Fibroblast of the aortic adventitia (primary cell): ENCODE data around the gene PPFIA4. TPM values are rescaled to one million over a fixed set of nuclear protein-coding genes. Genes with fewer than 3 reads are reported as not detected.

Source experiments
- DNase-seq: peaks from one replicate; pipeline ENCODE4 v3.0.0-alpha.2; 2010; ENCODE audit warnings: low read depth
- H3K4me3 ChIP-seq: 2 replicates; pipeline ENCODE4 v1.5.1; 2011; ENCODE audit warnings: low read depth, mild to moderate bottlenecking, control low read depth, low read length, moderate library complexity
- total RNA-seq: library from RNA; depleted of rRNA; stranded (reverse); fragments of >200 nt; gene quantifications from 2 replicates; pipeline ENCODE4 v1.2.3, GENCODE V29; 2012; ENCODE audit warnings: low replicate concordance
- TF ChIP-seq, protein P1 (sequence below): IDR thresholded peaks from 2 replicates; pipeline ENCODE4 v1.5.1; 2011; ENCODE audit warnings: mild to moderate bottlenecking, low read length, control low read depth, inconsistent platforms; ENCODE audit not compliant: insufficient read depth

Gene PPFIA4
- total RNA-seq, 1 donor = 1.3 TPM

DNA sequence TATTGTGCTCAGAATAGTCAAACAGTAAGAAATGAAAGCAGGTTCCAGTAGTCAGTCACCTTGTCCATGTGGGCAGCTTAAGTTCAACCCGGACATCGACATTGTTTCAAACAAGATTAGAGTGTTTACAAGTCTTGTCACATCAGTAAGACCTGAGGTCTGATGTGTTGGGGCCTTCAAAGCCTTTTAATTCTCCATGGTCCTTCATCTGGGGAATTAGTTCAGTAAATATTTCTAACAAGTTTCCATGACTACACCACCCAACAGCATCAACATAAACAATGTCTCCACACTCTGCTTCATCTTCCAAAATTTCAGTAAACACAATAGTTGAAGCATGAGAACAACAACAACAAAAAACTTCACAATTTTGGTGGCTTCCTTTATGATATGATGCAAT is 86.2 kb downstream of the PPFIA4 start:
- DNase-seq = no peak
- no peak overlapping the region for H3K4me3 ChIP-seq
- TF ChIP-seq, protein P1, sequence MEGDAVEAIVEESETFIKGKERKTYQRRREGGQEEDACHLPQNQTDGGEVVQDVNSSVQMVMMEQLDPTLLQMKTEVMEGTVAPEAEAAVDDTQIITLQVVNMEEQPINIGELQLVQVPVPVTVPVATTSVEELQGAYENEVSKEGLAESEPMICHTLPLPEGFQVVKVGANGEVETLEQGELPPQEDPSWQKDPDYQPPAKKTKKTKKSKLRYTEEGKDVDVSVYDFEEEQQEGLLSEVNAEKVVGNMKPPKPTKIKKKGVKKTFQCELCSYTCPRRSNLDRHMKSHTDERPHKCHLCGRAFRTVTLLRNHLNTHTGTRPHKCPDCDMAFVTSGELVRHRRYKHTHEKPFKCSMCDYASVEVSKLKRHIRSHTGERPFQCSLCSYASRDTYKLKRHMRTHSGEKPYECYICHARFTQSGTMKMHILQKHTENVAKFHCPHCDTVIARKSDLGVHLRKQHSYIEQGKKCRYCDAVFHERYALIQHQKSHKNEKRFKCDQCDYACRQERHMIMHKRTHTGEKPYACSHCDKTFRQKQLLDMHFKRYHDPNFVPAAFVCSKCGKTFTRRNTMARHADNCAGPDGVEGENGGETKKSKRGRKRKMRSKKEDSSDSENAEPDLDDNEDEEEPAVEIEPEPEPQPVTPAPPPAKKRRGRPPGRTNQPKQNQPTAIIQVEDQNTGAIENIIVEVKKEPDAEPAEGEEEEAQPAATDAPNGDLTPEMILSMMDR = no peak

DNA sequence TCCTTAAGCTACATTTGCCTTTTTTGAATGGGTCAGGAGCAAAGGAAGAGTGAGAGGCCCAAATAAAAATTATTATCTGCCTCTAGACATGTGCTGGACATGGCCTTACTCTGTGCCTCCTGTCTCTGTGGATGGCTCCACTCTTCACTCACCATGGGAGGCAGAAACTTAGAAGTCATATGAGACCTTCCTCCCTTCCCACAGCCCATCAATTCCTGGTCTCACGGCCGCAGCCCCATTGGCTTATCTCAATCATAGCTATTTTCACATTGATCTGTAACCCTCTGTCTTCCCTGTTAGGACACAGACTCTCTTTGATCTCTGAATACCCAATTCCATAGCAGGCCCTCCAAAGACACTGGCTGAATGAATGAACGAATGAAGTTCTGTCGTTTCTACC is 87.0 kb downstream of the PPFIA4 start:
- no peak for DNase-seq
- TF ChIP-seq, protein P1 = no peak
- H3K4me3 ChIP-seq = no peak overlapping the region

DNA sequence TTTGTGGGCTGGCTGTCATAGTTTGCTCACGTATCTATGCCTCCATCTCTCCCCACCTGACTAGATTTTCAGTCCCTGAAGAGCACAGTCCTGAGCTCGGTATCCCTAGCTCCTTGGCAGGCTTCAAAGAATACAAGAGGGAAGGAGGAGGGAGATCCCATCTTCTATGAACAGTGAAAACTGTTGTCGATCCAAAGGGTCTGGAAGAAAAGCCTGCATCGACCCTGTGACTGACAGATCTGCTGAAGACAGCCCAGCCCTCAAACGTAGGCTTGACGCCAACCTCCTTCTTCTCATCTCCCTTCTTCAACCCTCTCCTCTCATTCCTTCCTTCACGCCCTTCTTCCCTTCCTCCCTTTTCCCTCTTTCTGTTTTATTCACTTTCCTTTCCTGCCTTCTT is 87.9 kb downstream of the PPFIA4 start:
- no peak overlapping the region for H3K4me3 ChIP-seq
- no peak for DNase-seq
- TF ChIP-seq, protein P1 = no peak

DNA sequence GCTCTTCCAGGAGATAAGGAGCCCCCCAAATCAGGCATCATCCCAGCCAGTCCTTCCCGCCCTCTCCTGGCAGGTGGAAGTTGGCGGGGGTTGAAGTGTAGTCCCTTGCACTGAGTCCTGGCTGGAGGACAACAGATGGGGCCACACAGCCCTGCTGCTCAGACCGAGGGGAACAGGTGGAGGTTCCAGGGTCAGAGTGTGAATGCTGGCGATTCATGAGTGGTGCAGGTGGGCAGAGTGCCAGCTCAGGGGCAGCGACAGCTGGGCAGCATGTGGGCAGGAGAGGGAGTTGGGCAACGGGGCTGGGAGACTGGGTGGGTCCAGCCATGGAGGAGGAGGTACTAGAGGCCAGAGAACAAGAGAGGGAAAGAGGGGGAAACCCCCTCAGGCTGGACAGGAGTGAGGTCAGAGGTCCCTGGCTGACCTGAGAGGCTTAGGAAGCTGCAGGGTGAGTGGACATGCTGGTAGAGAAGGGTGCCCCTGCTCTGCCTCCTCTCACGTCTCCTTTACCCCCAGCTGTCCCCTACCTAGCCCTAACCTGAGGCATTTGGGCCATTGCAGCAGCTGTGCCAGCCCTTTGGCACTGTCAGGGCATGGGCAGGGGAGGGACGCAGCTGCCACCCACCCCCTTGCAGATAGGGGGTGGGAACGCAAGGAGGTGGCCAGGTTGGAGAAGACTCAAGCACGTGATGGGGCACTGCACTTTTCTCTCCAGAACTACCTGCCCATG is 90.0 kb downstream of the PPFIA4 start:
- TF ChIP-seq, protein P1 = no peak
- DNase-seq = no peak
- H3K4me3 ChIP-seq = no peak overlapping the region

DNA sequence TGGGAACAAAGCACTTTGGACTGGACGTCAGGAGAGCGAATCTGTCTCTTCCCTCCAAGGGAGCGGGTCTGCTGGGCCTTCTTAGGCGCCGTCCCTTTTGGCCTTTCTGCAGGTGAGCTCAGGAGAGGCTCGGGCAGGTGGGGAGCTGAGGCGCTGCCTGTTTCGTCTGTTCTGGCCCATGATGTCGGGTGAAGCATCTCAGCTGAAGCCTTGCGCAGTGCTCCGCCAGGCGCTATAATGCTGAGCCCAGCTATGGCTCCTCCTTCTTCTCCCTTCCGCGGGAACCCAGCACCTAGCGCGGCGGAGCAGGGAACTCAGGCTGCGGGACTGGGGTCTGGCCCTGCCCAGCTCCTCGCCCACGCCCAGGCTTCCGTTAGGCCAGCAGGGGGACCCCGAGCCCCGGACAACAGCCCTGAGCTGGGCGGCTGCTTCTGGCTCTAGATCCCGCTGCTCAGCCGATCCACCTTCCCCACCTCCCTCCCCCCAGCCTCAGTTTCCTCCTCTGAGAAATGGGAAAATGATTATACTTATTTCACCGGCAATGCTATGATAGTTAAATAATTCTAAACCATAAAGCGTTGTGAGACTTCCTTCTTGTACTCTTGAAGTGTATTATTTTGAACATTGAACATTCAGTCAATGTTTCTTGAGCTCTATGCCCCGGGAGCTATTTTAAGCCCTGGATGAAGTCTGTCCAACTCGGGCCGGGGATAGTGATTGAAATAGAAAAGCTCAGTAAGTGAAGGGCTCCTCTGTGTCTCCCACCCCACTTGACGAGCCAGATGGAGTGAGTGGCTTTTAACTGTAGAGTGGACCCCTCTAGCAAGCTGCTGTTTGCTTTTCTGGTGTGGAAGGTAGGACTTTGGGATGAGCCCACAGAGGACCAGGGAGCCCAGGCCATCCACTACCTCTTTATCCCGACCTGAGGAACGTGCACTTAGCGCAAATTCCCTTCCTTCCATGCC is 91.6 kb downstream of the PPFIA4 start:
- peak; percentile 63 for DNase-seq
- H3K4me3 ChIP-seq = no peak overlapping the region
- TF ChIP-seq, protein P1 = peak; percentile 79

DNA sequence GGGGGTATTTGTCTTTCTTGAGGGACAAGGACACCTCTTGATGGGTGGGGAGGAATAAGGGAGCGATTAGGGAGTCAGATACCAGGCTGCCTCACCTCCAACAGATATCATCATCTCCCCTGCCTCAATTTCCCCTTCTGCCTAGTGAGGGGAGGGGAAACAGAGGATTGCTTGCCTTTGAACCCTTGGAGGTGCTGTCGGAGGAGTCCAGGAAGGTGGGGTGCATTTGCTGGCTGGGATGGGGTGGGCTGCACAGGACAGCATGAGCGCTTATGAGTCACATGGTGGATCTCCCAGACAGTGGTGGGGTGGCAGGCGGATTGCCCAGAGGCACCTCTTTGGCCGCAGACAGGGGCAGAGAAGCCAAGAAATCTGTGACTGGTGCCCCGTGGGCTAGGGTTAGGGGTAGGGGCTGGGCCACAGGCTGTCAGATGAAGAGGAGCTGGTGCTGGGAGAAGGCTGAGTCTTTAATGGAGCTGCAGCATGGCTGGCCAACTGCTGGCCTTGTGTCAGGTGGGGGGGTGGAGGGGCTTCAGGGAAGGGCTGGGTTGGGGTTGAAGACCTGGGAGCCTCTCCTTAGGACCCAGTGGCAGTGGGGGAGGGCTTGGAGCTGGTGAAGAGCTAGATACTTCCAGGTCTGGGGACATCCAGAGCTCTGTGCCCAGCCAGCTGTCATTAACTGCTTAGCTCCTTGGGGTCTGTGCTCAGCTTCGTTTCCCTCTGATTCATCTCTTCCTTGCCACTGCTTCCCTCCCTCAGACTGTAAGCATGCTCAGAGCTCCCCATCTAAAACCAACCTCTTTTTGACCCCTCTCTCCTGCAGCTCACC is 94.2 kb downstream of the PPFIA4 start:
- DNase-seq = no peak
- no peak overlapping the region for H3K4me3 ChIP-seq
- TF ChIP-seq, protein P1 = no peak
